Fibroblast of skin of back (primary cell): Measurements from ENCODE around the gene EHBP1. TPM values are rescaled to one million over a fixed set of nuclear protein-coding genes. Genes with fewer than 3 reads are reported as not detected.

ENCODE experiments used
- DNase-seq: peaks from one replicate; pipeline ENCODE4 v3.0.0-alpha.2; 2013
- polyA plus RNA-seq, 2 experiments: library from polyadenylated mRNA; unstranded; fragments of 120-200 nt; gene quantifications; one replicate each; pipeline ENCODE4 v1.2.1, GENCODE V29; 2013; ENCODE audit not compliant: insufficient read length in 2 of 2

The EHBP1 gene
- polyA plus RNA-seq (2013, experiment 1 of 2; ENCODE audit: insufficient read length) = 52.8 TPM
- polyA plus RNA-seq (2013, experiment 2 of 2; ENCODE audit: insufficient read length) = 82.2 TPM

DNA sequence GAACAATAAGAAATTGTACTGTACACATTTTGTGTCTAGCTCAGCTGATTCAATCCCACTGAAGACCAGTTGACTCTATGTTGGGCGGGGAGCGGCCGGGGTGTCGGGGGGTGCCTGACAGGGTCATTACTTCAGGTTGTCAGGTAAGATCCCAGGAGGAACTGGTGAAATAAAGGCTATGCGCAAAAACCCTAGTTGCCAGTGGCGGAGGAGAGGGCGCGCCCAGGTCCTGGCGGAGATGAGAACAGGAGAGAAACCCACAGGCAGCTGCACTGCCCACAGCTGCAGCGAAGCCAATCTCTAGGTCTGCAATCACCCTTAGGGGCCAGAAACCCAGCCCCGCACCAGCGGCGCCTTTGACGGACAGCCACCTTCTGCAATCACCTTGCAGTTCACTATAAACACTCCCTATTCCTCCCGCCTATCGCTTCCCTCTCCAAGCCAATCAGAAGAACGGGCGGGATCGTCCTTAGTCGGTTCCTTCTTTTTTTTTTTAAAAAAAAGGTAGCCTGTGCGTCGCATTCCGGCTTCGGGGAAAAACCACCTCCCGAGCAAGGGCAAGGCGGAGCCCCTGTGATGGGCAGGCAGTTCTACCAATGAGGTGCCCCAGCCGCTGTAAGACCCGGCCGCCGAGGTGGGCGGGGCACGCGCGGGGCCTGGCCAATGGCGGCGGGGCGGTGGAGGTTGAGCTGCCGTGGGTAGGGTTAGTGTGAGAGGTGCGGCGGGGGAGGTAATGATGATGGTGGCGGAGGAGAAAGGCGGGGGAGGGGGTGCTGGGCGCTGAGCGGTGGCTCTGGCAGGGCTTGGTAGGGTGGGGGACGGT is at the start of gene EHBP1:
Gene EHBP1 (plus strand): TSS at position 707 of the 823 bp plus-strand sequence. CDS start 1,479 bp downstream, outside the sequence.
- DNase-seq = peak; percentile 100

DNA sequence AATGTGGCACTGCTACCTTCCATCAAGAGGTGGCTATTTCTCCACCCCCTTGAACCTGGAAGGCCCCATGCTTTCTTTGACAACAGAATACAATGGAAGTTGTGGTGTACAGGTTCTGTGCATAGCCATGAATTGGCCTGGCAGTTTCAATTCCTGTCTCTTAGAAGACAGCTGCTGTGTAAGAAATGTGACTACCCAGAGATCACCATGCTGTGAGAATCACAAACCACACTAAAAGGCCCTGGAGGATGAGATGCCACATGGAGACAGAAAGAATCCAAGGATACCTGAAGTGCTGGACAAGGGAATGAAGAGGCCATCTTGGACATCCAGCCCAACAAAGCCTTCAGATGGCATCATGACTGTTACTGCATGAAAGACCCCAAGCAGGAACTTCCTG is 47.7 kb upstream of the EHBP1 start:
- DNase-seq = no peak

DNA sequence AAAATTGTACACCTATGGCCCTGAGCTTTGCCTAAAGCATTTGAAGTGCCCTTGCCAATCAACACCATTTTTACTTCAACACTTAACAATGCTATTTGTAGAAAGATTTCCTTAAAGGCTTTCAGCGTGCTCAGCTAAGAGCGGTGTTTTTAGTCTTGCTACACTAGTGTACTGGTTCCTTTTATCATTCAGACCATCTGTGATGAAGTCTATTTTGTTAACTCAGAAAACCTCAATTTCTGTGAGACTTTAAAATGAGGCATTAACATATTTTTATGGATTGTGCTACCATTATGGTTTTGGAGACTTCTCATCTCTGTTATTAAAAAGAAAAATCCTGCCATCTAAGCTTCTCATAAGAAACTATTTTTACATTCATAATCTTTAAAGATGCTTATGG is 46.6 kb upstream of the EHBP1 start:
- DNase-seq = no peak

DNA sequence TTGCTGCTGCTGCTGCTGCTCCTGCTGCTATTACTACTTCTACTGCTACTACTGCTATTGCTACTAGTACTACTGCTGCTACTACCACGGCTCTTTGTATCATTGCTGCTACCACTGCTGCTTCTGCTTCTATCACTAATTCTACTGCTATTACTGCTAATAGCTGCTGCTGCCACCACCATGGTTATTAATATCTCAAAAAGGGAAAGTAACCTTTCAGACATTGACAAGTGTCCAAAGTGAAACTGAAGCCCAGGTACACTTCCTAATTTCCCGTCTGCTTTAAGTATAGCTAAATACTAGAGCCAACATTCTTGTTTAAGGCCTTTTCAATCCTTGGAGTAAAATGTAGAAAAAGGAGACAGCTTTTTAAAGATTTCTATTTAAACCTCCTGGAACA is 45.4 kb upstream of the EHBP1 start:
- no peak for DNase-seq

DNA sequence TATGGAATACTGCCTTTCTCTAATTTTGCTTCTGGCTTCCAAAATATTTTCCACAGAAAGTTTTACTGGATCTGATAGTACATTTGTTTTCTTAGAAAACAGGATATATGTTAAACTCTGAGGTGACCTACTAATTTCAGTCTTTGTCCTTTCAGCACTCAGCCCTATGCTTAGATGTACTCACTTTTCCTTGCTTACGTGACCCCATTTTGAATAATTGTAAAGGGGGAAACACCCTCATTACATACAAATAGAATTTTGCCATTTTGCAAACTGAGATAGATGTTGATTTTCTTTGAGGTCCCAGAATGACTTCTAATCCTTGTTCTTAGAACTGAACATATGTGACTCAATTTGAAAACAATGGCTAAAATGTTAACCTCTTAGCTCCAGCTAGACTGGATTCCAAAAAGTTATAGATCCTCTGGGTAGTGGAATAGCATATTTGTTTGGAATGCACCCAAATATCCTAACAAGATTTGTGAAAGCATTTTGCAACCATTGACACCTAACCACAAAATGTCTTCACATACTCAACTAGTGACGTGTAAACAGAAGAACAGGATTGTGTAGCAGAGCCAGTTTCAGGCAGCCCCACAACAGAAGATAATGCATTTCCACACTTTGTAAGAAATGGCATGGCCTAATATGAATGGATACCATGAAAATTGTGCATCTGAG is 44.8 kb upstream of the EHBP1 start:
- DNase-seq = peak; percentile 96

DNA sequence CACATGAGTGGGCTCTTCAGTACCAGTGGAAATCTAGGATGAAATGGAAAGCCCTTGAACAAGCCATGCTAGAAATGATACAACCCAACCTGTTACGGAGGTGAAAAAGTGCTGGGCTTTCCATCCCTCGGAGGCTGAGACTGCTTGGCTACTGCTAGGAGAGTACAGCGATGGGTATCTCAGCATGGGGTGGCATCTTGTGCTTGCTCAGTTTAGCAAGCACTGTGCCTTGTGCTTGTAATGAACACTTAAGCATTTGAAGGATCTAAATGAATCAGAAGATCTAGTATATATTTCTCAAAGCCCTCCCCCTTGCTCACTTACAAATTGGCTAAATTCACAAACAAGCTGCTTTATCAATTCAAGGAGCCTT is 44.3 kb upstream of the EHBP1 start:
- DNase-seq = no peak

DNA sequence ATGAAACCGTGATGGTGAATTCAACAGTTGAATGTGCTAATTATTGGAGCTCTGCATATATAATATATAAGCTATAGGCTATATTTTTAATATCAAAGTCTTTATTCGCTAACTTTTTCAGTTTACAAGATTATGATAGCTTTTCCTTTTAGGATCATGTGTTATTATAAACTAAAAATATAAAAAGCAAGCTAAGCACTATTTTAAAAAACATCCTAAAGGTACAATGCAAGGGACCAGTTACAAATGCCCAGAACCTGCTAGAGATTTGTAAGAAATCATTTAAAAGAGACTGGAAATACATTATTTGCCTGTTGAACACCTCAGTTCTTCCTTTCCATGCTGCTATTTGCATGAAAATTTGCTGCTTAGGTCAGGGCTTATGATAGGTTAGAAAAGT is 43.4 kb upstream of the EHBP1 start:
- no peak for DNase-seq

DNA sequence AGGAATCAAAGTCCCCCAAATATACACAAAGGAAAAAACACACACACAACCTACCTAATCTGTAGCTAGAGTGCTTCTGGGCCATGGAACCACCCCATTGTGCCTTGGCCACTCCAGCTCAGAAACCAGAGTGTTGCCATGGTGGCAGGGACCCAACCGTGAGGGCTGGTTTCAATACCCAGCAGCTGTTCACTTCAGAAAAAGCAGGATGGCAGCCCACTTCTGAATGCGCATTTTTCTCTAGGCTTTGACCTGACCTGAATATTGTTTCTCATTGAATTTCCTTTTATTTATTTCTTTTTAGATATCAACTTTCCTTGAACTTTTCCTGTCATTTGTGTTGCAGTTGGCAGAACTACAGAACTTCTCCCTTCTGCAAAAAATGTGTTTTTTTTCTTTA is 43.0 kb upstream of the EHBP1 start:
- no peak for DNase-seq

DNA sequence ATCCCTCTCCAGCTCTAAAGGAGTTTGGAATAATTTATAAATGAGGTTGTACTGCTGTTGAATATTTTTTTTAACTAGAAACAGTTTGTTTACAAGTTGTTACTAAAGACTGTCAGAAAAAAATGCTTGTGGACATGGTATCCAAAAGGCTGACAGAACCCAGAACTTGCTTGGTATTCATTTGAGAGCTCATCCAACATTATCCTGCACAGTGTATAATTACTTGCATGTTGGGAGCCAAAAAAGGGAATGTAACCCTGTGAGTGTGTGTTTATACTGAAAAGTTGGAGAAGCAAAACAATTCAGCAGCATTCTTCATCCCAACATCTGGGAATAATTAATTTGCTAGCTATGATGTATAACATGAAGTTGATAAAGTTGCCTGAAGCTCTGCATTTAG is 42.1 kb upstream of the EHBP1 start:
- peak; percentile 93 for DNase-seq

DNA sequence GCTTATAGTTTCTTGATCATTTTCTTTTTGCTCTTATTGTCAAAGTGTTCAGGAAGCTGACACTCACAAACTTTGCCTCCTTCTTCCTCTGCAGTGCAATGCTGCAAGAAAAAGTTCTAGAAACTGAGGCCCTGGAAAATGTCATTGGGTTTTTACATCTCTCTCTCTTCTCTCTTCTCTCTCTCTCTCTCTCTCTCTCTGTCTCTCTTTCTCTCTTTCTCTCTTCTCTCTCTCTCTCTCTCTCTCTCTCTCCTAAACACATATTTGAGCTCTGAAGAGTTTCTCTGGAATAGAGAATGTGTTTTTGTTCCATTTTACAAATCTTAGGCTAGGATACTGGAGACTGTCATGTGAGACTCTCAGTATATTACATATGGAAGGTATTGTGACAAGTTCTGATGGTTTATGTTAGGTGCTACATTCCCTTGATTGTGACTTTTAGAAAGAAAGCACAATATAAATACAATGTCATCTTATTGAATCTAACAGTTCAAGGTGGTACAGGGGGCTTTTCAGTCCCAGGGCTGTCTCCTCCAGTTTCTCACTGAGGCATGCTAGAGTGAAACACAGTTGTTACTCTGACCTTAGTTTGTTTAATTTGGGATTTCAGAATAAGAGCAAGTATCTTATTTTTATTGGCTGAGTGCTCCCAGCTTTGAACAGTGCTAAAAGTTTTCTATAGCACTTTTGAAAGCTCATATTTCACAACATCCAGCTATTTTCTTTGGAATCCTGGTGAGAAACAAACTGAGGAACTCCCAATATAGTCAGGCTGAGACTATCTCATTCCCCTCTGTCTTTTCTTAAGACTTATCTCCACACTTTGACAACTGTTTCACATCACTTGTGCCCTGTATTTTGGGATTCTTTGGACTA is 41.4 kb upstream of the EHBP1 start:
- peak; percentile 69 for DNase-seq

DNA sequence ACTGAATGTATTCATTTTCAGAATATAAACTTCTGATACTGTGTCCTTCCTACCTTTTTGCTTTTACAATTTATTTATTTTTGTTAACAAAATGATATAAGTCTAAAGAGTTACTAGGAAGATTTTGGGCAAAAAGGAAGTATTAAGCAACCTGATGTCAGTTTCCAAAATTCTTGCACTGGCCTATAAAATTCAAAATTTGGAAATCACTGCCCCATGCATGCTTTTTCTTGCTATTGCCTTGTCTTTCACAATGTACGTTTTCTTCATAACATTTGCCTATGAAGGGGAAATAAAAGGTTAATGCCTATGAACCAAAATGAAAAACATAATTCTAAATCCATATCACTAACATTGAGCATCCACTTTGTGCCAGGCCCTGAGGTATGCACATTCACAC is 40.1 kb upstream of the EHBP1 start:
- DNase-seq = no peak

DNA sequence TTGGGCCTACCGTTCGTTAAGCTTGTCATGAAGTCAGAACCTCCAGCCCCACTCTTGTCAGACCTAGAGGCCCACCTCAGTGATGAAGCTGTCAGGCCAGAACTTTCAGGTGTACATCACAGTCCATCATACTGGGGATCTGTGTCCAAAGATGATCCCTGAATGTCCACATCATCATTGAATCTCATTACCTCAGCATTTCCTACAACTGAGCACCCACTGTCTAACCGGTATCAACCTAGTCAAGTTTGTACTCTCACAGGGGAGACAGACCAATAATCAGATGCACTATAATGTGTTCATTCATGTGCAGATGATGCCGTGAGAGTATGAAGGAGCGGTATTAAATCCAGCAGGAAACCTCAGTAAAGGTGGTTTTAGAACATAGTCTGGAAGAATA is 36.3 kb upstream of the EHBP1 start:
- no peak for DNase-seq

DNA sequence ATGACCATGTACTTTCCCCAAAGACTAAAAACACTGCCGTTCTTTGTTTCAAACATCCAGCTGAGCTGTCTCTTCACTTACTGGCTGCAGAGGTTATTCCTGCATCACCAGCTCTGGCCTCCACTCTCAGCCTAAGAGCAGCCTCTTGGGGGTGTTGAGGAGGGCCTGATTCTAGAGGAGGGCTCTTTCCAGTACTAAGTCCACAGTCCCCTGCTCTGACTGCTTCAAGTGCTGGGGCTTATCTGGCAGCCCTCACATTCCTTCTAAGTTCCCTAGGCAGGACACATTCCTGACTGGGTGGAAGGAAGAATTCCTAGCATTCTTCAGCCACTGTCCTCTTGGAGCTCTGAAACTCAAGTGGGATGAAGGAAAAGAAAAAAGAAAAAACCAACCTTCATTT is 32.9 kb upstream of the EHBP1 start:
- DNase-seq = peak; percentile 95

DNA sequence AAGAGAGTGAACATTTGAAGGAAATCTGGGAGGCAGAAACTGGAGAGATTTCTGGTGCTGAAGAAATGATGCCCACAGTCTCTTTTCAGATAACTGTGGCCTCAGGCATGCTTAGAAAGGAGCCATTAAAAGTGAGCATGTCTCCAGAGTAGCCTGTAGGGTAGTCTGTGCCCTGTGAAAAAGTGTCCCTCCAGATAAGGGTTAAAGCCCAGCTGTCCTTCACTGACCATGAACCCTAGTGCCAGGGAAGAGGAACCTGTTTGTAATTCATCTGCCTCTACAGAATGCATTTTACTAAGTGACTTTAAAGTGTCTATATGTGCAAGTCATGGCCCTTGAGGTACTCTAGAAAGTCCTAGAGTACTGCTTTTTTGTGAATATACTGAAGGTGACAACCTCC is 30.5 kb upstream of the EHBP1 start:
- no peak for DNase-seq

DNA sequence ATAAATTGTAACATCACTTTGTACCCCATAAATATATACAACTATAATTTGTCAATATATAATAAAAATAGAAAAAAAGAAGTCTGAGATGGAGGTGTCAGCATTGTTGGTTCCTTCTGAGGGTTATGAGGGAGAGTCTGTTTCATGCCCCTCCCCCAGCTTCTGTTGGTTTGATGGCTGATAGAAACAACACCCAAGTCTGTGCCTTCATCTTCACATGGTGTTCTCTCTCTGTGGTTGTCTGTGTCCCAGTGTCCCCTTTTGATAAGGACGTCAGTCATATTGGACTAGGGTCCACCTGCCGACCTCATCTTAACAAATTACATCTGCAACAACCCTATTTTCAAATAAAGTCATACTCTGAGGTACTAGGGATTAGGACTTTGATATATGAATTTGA is 20.3 kb upstream of the EHBP1 start:
- DNase-seq = no peak

DNA sequence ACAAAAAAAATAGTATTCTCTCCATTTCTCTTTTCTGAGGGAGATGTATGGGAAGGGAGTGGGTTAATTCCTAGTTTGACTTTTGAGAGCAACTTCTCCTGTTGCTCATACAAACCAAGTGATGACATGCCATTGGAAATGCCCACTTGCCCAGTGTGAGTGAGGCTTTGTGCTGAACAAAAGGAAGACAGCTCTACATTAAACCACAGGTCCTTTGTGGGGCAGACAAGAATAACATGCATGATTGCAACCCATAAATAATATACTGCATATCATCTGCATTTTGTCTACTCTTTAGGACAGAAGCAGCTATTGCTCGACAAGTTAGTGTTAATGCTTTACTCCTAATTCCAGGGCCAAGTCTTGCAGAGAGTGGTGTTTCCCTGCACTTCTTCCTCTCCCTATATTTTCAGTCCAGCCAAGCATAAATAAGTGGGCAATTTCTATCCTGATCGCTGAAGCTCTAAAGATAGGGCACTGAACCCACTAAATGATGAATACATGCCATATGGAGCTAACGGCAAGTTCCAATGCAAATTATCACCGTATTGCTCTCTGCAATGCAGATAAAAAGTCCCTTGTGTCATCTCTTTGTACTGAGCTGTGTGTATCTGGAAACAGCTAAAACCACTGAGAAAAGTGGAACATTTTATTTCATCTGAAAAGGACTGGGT is 19.4 kb upstream of the EHBP1 start:
- DNase-seq = no peak

DNA sequence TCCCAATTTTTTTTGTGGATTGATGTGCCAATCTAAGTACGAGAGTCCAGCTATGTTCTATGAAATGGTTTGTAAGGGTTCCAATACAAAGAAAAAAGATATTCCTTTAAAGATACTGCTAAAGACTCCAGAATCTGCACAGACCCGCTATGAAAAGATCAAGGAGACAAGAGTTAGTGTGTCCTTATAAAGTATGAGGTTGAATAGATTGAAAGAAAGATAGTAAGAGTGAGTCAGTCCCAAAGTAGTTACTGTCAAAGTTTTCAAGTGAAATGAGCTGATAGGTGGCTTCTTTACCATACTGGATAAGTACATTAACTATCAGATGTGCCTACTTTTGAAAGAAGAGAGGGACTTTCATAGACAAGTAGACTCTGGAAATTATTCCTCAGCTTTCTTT is 17.9 kb upstream of the EHBP1 start:
- peak; percentile 52 for DNase-seq

DNA sequence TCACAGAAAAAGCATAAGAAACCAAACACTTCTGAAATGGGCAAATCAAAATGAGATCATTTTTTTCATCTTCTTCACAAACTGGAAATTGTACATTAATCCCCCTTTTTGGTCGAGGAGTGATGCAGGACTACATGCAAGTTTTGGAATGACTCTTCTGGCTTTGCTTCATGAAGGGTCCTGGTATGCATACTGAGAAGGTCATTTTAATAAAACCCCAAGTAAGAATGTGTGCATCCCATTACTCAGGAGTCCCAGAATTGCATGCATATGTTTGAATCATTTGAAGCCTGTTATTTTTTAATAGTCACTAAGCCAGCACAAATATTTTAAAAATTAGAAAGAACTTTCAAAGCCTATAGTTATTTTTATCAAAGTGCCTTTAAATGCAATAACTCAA is 16.7 kb upstream of the EHBP1 start:
- peak; percentile 64 for DNase-seq

DNA sequence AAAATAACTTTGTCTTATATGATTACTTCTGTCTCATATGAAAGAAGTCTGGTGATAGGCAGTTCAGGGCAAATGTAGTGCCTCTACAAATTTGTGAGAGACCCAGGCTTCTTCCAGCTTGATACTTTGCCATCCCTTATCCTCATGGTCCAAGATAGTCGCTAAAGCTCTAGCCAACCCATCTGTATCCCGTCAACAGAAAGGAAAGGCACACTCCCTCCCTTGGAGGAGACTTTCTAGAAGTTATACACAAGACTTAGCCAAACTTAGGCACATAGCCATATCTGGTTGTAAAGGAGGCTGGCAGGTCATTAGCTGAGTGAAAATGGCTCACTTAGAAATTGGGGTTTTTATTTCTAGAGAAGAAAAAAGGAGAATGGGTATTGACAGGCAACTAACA is 14.3 kb upstream of the EHBP1 start:
- no peak for DNase-seq

DNA sequence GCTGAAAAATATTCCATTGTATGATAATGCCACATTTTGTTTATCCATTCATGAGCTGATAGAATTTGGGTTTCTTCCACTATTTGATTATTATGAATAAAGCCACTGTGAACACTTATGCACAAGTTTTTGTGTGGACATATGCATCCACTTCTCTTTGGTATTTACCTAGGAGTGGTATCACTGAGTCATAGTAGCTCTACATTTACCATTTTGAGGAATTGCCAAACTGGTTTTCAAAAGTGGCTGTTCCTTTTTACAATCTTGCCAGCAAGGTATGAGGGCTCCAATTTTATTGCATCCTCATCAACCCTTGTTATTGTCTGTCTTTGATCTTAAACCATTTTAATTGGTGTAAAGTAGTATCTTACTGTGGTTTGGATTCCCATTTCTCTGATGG is 13.3 kb upstream of the EHBP1 start:
- DNase-seq = no peak

DNA sequence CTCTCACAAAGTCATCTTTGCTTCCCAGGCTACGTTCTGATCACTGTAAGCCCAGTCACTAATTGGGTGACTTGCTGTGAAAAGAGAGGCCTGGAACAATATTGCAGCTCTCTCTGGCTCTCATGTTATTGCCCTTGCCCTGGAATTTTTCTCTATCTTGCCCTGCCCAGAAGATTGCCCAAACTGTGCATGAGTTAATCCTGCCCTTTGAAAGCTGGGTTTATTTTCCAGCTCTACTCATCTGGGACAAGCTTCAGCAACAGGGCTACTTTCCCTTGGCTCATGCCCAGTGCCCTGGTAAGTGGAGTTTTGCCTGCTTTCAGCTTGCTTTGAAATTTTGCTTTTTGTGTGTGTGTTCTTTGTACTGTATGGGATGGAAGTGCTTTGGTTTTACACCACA is 6.9 kb upstream of the EHBP1 start:
- no peak for DNase-seq

DNA sequence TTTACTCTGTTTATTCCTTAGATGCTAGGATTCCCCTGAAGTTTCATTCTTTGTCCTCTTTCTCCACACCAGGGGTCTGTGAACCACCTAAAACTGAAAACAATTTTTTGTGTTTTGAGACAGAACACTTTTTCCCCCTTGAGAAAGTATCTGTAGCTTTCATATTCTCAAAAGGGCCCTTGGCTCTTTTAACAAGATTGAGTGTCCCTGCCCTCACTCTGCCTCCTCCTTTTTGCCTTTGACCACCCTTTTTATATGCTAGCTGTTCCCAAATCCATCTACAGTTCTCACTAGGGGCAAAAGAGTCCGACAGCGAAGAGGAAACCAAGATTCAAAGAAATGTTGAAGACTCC is 883 bp upstream of the EHBP1 start:
- no peak for DNase-seq
